GM12874 (cell line): Measurements from ENCODE around the gene AK5.

Source experiments
- TF ChIP-seq, protein P1 (sequence below): IDR thresholded peaks from 2 replicates; pipeline ENCODE4 v1.5.1; 2011; ENCODE audit warnings: low read depth, mild to moderate bottlenecking, control low read depth, low read length, moderate library complexity; ENCODE audit not compliant: insufficient read depth

Gene AK5, protein sequence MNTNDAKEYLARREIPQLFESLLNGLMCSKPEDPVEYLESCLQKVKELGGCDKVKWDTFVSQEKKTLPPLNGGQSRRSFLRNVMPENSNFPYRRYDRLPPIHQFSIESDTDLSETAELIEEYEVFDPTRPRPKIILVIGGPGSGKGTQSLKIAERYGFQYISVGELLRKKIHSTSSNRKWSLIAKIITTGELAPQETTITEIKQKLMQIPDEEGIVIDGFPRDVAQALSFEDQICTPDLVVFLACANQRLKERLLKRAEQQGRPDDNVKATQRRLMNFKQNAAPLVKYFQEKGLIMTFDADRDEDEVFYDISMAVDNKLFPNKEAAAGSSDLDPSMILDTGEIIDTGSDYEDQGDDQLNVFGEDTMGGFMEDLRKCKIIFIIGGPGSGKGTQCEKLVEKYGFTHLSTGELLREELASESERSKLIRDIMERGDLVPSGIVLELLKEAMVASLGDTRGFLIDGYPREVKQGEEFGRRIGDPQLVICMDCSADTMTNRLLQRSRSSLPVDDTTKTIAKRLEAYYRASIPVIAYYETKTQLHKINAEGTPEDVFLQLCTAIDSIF

DNA sequence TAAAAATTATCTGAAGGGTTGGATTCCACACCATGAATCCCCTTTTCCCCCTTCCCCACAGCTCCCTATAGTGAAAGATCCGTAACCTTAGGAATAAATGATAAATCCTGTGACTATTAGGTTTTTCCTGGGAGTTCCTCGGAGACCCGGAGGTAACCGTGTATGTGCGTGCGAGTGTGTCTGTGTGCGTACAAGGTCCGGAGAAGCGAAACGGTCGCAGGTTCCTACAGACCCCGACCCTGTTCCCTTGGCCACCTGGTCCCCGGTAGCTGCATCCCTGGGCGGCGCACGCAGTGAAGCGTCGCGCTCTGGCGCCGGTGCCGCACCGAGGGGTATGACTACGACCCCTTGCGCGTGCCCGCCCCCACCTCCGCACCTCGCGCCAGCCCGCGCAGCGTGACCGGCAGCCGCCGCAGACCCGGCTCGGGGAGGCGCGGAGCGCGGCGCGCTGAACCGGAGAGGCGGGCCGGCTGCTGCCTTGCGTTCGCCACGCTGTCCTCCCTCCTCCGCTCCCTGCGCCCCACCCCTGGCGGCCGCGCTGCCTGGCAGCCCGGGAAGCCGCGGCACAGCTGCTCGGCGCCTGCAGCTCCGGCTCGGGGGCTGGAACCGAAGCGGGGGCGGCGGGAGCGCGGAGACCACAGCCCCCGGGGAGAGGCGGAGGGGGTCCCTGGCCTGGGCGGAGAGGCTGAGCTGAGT, at the start of gene AK5:
AK5 (plus strand) TSS at position 529 of the 696 bp plus-strand sequence. CDS start 295 bp downstream, outside the sequence.
- TF ChIP-seq, protein P1, sequence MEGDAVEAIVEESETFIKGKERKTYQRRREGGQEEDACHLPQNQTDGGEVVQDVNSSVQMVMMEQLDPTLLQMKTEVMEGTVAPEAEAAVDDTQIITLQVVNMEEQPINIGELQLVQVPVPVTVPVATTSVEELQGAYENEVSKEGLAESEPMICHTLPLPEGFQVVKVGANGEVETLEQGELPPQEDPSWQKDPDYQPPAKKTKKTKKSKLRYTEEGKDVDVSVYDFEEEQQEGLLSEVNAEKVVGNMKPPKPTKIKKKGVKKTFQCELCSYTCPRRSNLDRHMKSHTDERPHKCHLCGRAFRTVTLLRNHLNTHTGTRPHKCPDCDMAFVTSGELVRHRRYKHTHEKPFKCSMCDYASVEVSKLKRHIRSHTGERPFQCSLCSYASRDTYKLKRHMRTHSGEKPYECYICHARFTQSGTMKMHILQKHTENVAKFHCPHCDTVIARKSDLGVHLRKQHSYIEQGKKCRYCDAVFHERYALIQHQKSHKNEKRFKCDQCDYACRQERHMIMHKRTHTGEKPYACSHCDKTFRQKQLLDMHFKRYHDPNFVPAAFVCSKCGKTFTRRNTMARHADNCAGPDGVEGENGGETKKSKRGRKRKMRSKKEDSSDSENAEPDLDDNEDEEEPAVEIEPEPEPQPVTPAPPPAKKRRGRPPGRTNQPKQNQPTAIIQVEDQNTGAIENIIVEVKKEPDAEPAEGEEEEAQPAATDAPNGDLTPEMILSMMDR = no peak

DNA sequence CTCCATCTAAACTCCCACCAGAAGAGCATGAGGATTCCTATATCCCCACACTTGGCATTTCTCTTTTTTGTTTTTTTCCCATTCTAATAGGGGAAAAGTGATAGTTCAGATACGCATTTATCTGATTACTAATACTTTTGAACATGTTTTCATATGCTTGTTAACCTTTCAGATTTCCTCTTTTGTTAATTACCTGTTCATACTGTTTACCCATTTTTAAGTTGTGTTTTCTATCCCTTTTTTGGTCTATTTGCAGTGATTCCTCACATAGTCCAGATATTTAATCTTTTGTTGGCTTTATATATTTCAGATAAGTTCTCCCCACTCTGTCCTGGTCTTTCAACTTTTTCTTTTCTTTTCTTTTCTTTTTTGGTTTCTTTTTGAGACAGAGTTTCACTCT, 49.0 kb upstream of the AK5 start:
- TF ChIP-seq, protein P1 = no peak

DNA sequence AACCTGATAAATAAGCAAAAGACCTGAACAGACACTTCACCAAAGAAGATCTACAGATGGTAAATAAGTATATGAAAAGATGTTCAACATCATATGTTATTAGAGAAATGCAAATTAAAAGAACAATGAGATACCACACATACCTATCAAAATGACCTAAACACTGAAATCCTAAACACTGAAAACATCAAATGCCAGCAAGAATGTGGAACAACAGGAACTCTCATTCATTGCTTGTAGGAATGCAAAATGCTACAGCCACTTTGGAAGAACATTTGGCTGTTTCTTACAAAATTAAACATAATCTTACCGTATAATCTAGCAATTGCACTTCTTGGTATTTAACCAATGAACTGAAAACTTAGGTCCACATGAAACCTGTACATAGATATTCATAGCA, 47.7 kb upstream of the AK5 start:
- TF ChIP-seq, protein P1 = no peak

DNA sequence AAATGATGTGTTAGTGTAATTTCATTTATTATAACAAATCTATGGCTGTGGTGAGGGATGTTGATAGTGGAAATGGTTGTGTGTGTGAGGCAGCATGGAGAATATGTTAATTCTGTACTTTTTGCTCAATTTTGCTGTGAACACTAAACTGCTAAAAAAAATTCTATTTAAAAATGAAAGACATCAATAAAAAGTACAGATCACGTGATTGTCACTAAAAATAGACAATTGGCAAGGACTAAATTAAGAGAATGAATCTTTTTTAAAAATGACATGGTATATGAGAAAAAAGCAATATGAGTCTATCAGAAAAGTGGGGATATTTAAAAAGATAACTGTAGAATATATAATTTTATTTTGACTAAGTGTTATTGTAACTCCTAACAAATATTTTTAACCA, 46.9 kb upstream of the AK5 start:
- TF ChIP-seq, protein P1 = no peak

DNA sequence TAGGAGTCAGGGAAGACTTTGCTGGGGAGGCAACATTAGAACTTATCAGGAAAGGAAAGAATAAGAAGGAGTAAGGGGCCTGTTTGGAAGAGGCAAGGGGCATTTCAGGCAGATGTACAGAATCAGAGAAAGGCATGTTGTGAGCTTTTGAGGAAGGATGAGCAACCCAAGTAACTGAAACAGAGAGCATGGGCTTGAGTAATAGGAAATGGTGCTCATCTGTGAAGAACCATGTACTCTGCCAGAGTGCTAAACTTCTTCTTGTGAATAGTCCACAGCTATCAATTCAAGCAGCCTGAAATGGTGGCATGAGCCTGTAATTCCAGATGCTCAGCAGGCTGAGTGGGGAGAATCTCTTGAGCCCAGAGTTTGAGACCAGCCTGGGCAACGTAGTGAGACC, 43.4 kb upstream of the AK5 start:
- TF ChIP-seq, protein P1 = no peak

DNA sequence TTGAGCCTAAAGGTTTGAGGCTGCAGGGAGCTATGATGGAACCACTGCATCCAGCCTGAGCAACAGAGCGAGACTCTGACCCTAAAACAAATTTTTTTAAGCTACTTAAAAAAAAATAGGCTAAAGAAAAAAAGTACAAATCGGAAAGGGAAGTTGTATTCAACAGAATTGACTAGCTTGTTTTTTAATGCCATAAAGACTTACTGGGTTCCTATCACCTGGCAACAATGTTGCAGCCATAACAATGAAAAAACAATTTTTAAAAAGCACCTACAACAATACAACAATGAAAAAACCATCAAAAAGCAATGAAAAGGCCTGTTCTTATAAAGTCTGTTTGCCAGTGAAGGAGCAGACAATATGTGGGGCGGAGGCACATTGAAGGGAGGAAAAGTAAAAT, 42.5 kb upstream of the AK5 start:
- TF ChIP-seq, protein P1 = no peak

DNA sequence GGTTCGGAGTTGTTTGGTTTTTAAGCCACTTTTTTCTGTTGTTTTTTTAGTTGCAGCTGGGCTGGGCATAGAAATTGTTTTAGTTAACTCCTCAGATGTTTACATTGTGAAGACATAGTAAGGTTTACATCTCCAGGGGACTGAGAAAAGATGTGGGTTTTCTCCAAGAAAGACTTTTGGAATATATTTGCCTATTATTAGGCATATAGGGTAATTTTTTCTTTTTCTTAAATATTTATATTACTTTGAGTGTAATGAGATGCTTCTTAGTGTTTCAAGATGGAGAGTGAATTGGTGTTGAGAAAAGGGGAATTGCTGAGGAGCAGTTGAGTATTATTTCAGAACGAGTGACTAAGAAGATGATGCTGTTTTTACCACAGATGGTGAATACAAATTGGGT, 36.0 kb upstream of the AK5 start:
- TF ChIP-seq, protein P1 = no peak
